DOHH2 (cell line): ENCODE data around the gene HOXB7.

ENCODE experiments used
- H3F3A ChIP-seq: fragments of 200-600 bp; sonication (generic), shearing (Covaris generic); 2 replicates; pipeline ENCODE4 v1.6.0; 2016; ENCODE audit warnings: antibody characterized with exemption, mild to moderate bottlenecking; ENCODE audit not compliant: control insufficient read depth, insufficient read depth
- H3K27ac ChIP-seq: fragments of 200-600 bp; sonication (generic); 2 replicates; pipeline ENCODE4 v1.5.1; 2014; ENCODE audit warnings: low read depth, mild to moderate bottlenecking, low read length, moderate library complexity
- H3K27me3 ChIP-seq: fragments of 200-600 bp; sonication (generic); 2 replicates; pipeline ENCODE4 v1.6.1; 2014; ENCODE audit warnings: mild to moderate bottlenecking, low read length, mixed read lengths; ENCODE audit not compliant: control insufficient read depth
- H3K36me3 ChIP-seq: fragments of 200-600 bp; sonication (generic); 2 replicates; pipeline ENCODE4 v1.6.1; 2014; ENCODE audit warnings: mild to moderate bottlenecking, low read length, moderate library complexity, mixed read lengths; ENCODE audit not compliant: control insufficient read depth
- H3K4me1 ChIP-seq: fragments of 200-600 bp; sonication (generic); 2 replicates; pipeline ENCODE4 v1.6.1; 2014; ENCODE audit warnings: mild to moderate bottlenecking, low read length, mixed read lengths; ENCODE audit not compliant: control insufficient read depth
- H3K4me2 ChIP-seq: fragments of 200-600 bp; sonication (generic); 2 replicates; pipeline ENCODE4 v1.6.0; 2014; ENCODE audit warnings: mild to moderate bottlenecking, low read length, moderate library complexity
- H3K4me3 ChIP-seq: fragments of 200-600 bp; sonication (generic); 2 replicates; pipeline ENCODE4 v1.5.1; 2014; ENCODE audit warnings: mild to moderate bottlenecking, low read length, mixed read lengths
- H3K79me2 ChIP-seq: fragments of 200-600 bp; sonication (generic); 2 replicates; pipeline ENCODE4 v1.6.1; 2014; ENCODE audit warnings: mild to moderate bottlenecking, low read length, mixed read lengths; ENCODE audit not compliant: control insufficient read depth
- H3K9me2 ChIP-seq: fragments of 200-600 bp; sonication (generic); replicated peaks from 2 replicates; pipeline ENCODE4 v1.6.1; 2014; ENCODE audit warnings: mild to moderate bottlenecking, low read length, mixed read lengths; ENCODE audit not compliant: control insufficient read depth
- H3K9me3 ChIP-seq: fragments of 200-600 bp; sonication (generic); 2 replicates; pipeline ENCODE4 v1.6.1; 2014; ENCODE audit warnings: antibody characterized with exemption, low read length, mixed read lengths; ENCODE audit not compliant: control insufficient read depth, insufficient read depth
- H4K20me1 ChIP-seq: fragments of 200-600 bp; sonication (generic); 2 replicates; pipeline ENCODE4 v1.6.0; 2014; ENCODE audit warnings: low read depth, mild to moderate bottlenecking, antibody characterized with exemption, low read length, moderate library complexity; ENCODE audit not compliant: control insufficient read depth, insufficient read depth
- CTCF ChIP-seq: fragments of 200-600 bp; sonication (generic); IDR thresholded peaks from one replicate; pipeline ENCODE4 v1.5.1; 2014; ENCODE audit warnings: antibody characterized with exemption, mild to moderate bottlenecking, low read depth, low read length; ENCODE audit not compliant: poor library complexity, severe bottlenecking
- EZH2phosphoT487 ChIP-seq: fragments of 200-600 bp; sonication (generic); IDR thresholded peaks from 2 replicates; pipeline ENCODE4 v1.6.1; 2017; ENCODE audit warnings: borderline replicate concordance, mild to moderate bottlenecking, antibody characterized with exemption, low read length, moderate library complexity, mixed read lengths

The HOXB7 gene

GRCh38 chr17:48619826-48620449 lies 9.1 kb upstream of the HOXB7 start:
- no peaks in the 10 kb centered on the region for H3K79me2 ChIP-seq
- no peak overlapping the region for H3K27ac ChIP-seq
- TF ChIP-seq CTCF (no peak), EZH2phosphoT487 (no peak)
- H3K4me2 ChIP-seq, result no peak overlapping the region
- H3F3A ChIP-seq, result no peaks in the 10 kb centered on the region
- H3K4me1 ChIP-seq, result peaks cover 7% of the 10 kb centered on the region
- H3K36me3 ChIP-seq, result no peaks in the 10 kb centered on the region
- H4K20me1 ChIP-seq, result no peaks in the 10 kb centered on the region
- H3K9me2 ChIP-seq, result no peaks in the 10 kb centered on the region
- no peaks in the 10 kb centered on the region for H3K9me3 ChIP-seq
- peaks cover 83% of the 10 kb centered on the region for H3K27me3 ChIP-seq
- H3K4me3 ChIP-seq, result no peak overlapping the region

GRCh38 chr17:48618256-48618896 lies 7.6 kb upstream of the HOXB7 start:
- Histone ChIP-seq H3F3A (no peaks in the 10 kb centered on the region), H3K27me3 (peaks cover 83% of the 10 kb centered on the region), H3K4me2 (peak overlapping the region; percentile 41; the same call in 1 of the 2 replicates), H3K79me2 (no peaks in the 10 kb centered on the region), H3K27ac (no peak overlapping the region), H3K9me2 (no peaks in the 10 kb centered on the region), H3K4me3 (no peak overlapping the region), H3K4me1 (peaks cover 7% of the 10 kb centered on the region), H3K36me3 (no peaks in the 10 kb centered on the region), H3K9me3 (no peaks in the 10 kb centered on the region), H4K20me1 (no peaks in the 10 kb centered on the region)
- peak; percentile 87 for TF ChIP-seq CTCF
- TF ChIP-seq EZH2phosphoT487, result no peak

- Histone ChIP-seq H3K9me3 (no peaks in the 10 kb centered on the region), H3K27ac (no peak overlapping the region), H3K36me3 (no peaks in the 10 kb centered on the region), H4K20me1 (no peaks in the 10 kb centered on the region), H3K4me2 (no peak overlapping the region), H3K27me3 (peaks cover 81% of the 10 kb centered on the region), H3K79me2 (no peaks in the 10 kb centered on the region), H3K4me1 (peaks cover 9% of the 10 kb centered on the region), H3K4me3 (no peak overlapping the region), H3K9me2 (no peaks in the 10 kb centered on the region), H3F3A (no peaks in the 10 kb centered on the region)
- no peak for TF ChIP-seq CTCF
- TF ChIP-seq EZH2phosphoT487, result no peak
Observed at GRCh38 chr17:48617471-48618255, 6.8 kb upstream of the HOXB7 start.
